ENCODE data around the gene BTNL2.

Gene BTNL2

GRCh38 chr6:32406197-32406596 is 784 bp downstream of the BTNL2 start:
- CTCF ChIA-PET, result interaction anchor here (0.7 to 0.8 kb wide), 3 partner anchors 9 to 281 kb away, joined by 3 to 4 read pairs (median 4); no protein-coding TSS in a partner anchor
- no peak for TF ChIP-seq CTCF (conservative IDR thresholded peaks at IDR 0.05; ENCODE audit: low read depth)
- H3K27ac ChIP-seq, result no peak overlapping the region

GRCh38 chr6:32405656-32406055 is 1.3 kb downstream of the BTNL2 start:
- no peak overlapping the region for H3K27ac ChIP-seq
- TF ChIP-seq CTCF (conservative IDR thresholded peaks at IDR 0.05; ENCODE audit: low read depth), result no peak
- POLR2A ChIA-PET (ENCODE audit: low non-redundant PET), result no interaction called here
- CTCF ChIA-PET, result interaction anchor here (0.8 kb wide), 1 partner anchor 9 kb away, joined by 3 read pairs; no protein-coding TSS in a partner anchor
- DNase-seq (ENCODE audit: low spot score), result no peak

More at GRCh38 chr6:32406197-32406596, 784 bp downstream of the BTNL2 start:
- no peak for DNase-seq (ENCODE audit: low spot score)
- POLR2A ChIA-PET (ENCODE audit: low non-redundant PET), result no interaction called here

- POLR2A ChIA-PET (ENCODE audit: low non-redundant PET), result no interaction called here
- no peak for DNase-seq (ENCODE audit: low spot score)
- H3K27ac ChIP-seq, result no peak overlapping the region
- CTCF ChIA-PET, result interaction anchor here (1.1 to 2.0 kb wide), 2 partner anchors 11 to 310 kb away, joined by 4 to 12 read pairs; no protein-coding TSS in a partner anchor
- TF ChIP-seq CTCF (conservative IDR thresholded peaks at IDR 0.05; ENCODE audit: low read depth), result no peak
These were observed 4.2 kb downstream of the BTNL2 start for GRCh38 chr6:32402812-32403211.

GRCh38 chr6:32401284-32401963 is 5.6 kb downstream of the BTNL2 start:
- POLR2A ChIA-PET (ENCODE audit: low non-redundant PET), result no interaction called here

GRCh38 chr6:32397252-32397920 is 9.6 kb downstream of the BTNL2 start:
- DNase-seq (ENCODE audit: low spot score), result no peak
- no peak for TF ChIP-seq CTCF (conservative IDR thresholded peaks at IDR 0.05; ENCODE audit: low read depth)
- CTCF ChIA-PET, result interaction anchor here (0.6 kb wide), 1 partner anchor 154 kb away, joined by 3 read pairs; no protein-coding TSS in a partner anchor
- POLR2A ChIA-PET (ENCODE audit: low non-redundant PET), result no interaction called here
- no peak overlapping the region for H3K27ac ChIP-seq

More at GRCh38 chr6:32401284-32401963, 5.6 kb downstream of the BTNL2 start:
- CTCF ChIA-PET, result interaction anchor here (0.7 to 2.0 kb wide), 3 partner anchors 12 to 1835 kb away, joined by 4 to 12 read pairs (median 5); no protein-coding TSS in a partner anchor
- no peak for TF ChIP-seq CTCF (conservative IDR thresholded peaks at IDR 0.05; ENCODE audit: low read depth)
- H3K27ac ChIP-seq, result no peak overlapping the region
- no peak for DNase-seq (ENCODE audit: low spot score)

- ChIA-PET POLR2A (ENCODE audit: low non-redundant PET) (no interaction called here), CTCF (no interaction called here)
- DNase-seq (ENCODE audit: low spot score), result no peak
- H3K27ac ChIP-seq, result no peak overlapping the region
- TF ChIP-seq CTCF (conservative IDR thresholded peaks at IDR 0.05; ENCODE audit: low read depth), result no peak
These were observed 11.0 kb downstream of the BTNL2 start for GRCh38 chr6:32396028-32396427.
